ENCODE data around the gene TMEM179.

- no peak for TF ChIP-seq EZH2phosphoT487 (conservative IDR thresholded peaks at IDR 0.05; ENCODE audit: low read length)
- TF ChIP-seq CTCF (IDR thresholded peaks at IDR 0.05; ENCODE audit: insufficient read depth, low read length, poor library complexity, severe bottlenecking) = no peak
Measured at GRCh38 chr14:104654119-104654518, 49.5 kb upstream of the TMEM179 start.

All from SU-DHL-6 (cell line).